Breast epithelium (tissue), 3 donors: ENCODE results near the gene MAST4.

ENCODE experiments used
- POLR2A ChIP-seq: fragments of 450-650 bp; IDR thresholded peaks from one replicate; pipeline ENCODE4 v1.6.1; 2016; ENCODE audit warnings: antibody characterized with exemption, mild to moderate bottlenecking, moderate library complexity
- POLR2AphosphoS5 ChIP-seq, 3 donors: sonication (generic); formaldehyde crosslinking; IDR thresholded peaks; one replicate each; pipeline ENCODE4 v1.6.1; 2017; ENCODE audit warnings: antibody characterized with exemption in 3 of 3
- TF ChIP-seq, protein P1 (sequence below), 3 donors: fragments of 450-650 bp; IDR thresholded peaks; one replicate each; pipeline ENCODE4 v1.5.1; 2016 to 2017; ENCODE audit warnings: antibody characterized with exemption in 3 of 3, mild to moderate bottlenecking in 3 of 3, moderate library complexity in 3 of 3

DNA sequence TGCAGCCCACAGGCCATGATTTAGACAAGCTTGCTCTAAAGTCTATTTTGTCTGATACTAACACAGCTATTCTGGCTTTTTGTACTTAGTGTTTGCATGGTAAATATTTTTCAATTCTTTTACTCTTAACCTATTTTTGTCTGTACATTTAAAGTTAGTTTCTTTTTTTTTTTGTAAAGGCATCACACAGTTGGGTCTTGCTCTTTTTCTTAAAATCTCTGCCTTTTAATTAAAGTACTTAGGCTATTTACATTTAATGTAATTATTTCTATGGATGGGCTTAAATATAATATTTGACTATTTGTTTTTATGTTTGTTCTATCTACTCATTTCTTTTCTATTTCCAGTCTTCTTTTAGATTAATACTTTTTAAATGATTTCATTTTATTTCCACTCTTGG lies 49.7 kb upstream of the MAST4 start:
- TF ChIP-seq POLR2A: no peak
- TF ChIP-seq, protein P1, sequence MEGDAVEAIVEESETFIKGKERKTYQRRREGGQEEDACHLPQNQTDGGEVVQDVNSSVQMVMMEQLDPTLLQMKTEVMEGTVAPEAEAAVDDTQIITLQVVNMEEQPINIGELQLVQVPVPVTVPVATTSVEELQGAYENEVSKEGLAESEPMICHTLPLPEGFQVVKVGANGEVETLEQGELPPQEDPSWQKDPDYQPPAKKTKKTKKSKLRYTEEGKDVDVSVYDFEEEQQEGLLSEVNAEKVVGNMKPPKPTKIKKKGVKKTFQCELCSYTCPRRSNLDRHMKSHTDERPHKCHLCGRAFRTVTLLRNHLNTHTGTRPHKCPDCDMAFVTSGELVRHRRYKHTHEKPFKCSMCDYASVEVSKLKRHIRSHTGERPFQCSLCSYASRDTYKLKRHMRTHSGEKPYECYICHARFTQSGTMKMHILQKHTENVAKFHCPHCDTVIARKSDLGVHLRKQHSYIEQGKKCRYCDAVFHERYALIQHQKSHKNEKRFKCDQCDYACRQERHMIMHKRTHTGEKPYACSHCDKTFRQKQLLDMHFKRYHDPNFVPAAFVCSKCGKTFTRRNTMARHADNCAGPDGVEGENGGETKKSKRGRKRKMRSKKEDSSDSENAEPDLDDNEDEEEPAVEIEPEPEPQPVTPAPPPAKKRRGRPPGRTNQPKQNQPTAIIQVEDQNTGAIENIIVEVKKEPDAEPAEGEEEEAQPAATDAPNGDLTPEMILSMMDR (IDR thresholded peaks at IDR 0.05): no peak
- TF ChIP-seq POLR2AphosphoS5 (IDR thresholded peaks at IDR 0.05): no peak
